ENCODE measurements around the gene PEX3. TPM values are rescaled to one million over a fixed set of nuclear protein-coding genes. Genes with fewer than 3 reads are reported as not detected.

Gene PEX3
- 11.3 TPM for total RNA-seq

- peak; percentile 80 to 94 (median 92) for DNase-seq (ENCODE audit: low read depth in 2 of 3, low spot score in 2 of 3)
Measured at GRCh38 chr6:143450453-143451371, at the start of gene PEX3, which contains the start of gene ADAT2. PEX3 (plus strand) TSS chr6:143450805; CDS start chr6:143451043, 238 bp downstream. ADAT2 (minus strand) TSS chr6:143450695; CDS start chr6:143450658, 37 bp downstream.

- no peak for DNase-seq (ENCODE audit: low read depth in 2 of 3, low spot score in 2 of 3)
Measured at GRCh38 chr6:143401068-143401446, 49.5 kb upstream of the PEX3 start.

GRCh38 chr6:143401636-143402370 lies 48.8 kb upstream of the PEX3 start:
- no peak for DNase-seq (ENCODE audit: low read depth in 2 of 3, low spot score in 2 of 3)

- no peak for DNase-seq (ENCODE audit: low read depth in 2 of 3, low spot score in 2 of 3)
Measured at GRCh38 chr6:143402721-143403336, 47.8 kb upstream of the PEX3 start.

- no peak for DNase-seq (ENCODE audit: low read depth in 2 of 3, low spot score in 2 of 3)
Measured at GRCh38 chr6:143405373-143406154, 45.0 kb upstream of the PEX3 start.

GRCh38 chr6:143406673-143407072 lies 43.9 kb upstream of the PEX3 start:
- DNase-seq (ENCODE audit: low read depth in 2 of 3, low spot score in 2 of 3), result no peak

GRCh38 chr6:143408151-143408786 lies 42.3 kb upstream of the PEX3 start:
- DNase-seq (ENCODE audit: low read depth in 2 of 3, low spot score in 2 of 3), result no peak

- no peak for DNase-seq (ENCODE audit: low read depth in 2 of 3, low spot score in 2 of 3)
Measured at GRCh38 chr6:143408787-143409162, 41.8 kb upstream of the PEX3 start.

- no peak for DNase-seq (ENCODE audit: low read depth in 2 of 3, low spot score in 2 of 3)
Measured at GRCh38 chr6:143410859-143411270, 39.7 kb upstream of the PEX3 start.

- DNase-seq (ENCODE audit: low read depth in 2 of 3, low spot score in 2 of 3), result no peak
Measured at GRCh38 chr6:143414769-143415168, 35.8 kb upstream of the PEX3 start.

- no peak for DNase-seq (ENCODE audit: low read depth in 2 of 3, low spot score in 2 of 3)
Measured at GRCh38 chr6:143419526-143419925, 31.1 kb upstream of the PEX3 start.

GRCh38 chr6:143426026-143426425 lies 24.6 kb upstream of the PEX3 start:
- DNase-seq (ENCODE audit: low read depth in 2 of 3, low spot score in 2 of 3), result no peak

GRCh38 chr6:143427109-143427817 lies 23.3 kb upstream of the PEX3 start:
- peak; percentile 44 to 83 (median 63) for DNase-seq (ENCODE audit: low read depth in 2 of 3, low spot score in 2 of 3)

GRCh38 chr6:143429970-143430369 lies 20.6 kb upstream of the PEX3 start:
- no peak for DNase-seq (ENCODE audit: low read depth in 2 of 3, low spot score in 2 of 3)

GRCh38 chr6:143431226-143431625 lies 19.4 kb upstream of the PEX3 start:
- no peak for DNase-seq (ENCODE audit: low read depth in 2 of 3, low spot score in 2 of 3)

GRCh38 chr6:143432588-143432987 lies 18.0 kb upstream of the PEX3 start:
- no peak for DNase-seq (ENCODE audit: low read depth in 2 of 3, low spot score in 2 of 3)

GRCh38 chr6:143441010-143441409 lies 9.6 kb upstream of the PEX3 start:
- DNase-seq (ENCODE audit: low read depth in 2 of 3, low spot score in 2 of 3), result no peak

- no peak for DNase-seq (ENCODE audit: low read depth in 2 of 3, low spot score in 2 of 3)
Measured at GRCh38 chr6:143441680-143442545, 8.7 kb upstream of the PEX3 start.
